HCT116 (cell line): ENCODE results near the gene NKAP. TPM values are rescaled to one million over a fixed set of nuclear protein-coding genes. Genes with fewer than 3 reads are reported as not detected.

Experiments used
- ATAC-seq: fragments of 200-7000 bp; cut with Tn5 transposase; 2 replicates; pipeline ENCODE4 v1.9.1; 2020; ENCODE audit warnings: mild to moderate bottlenecking, moderate library complexity
- BruUV-seq: library from RNA; stranded (reverse); fragments of 400-500 nt; replicated peaks from 2 replicates; lab custom pipeline; 2021; lab: Mats Ljungman, UMichigan
- CTCF ChIA-PET: fragments of 300-600 bp; sonication (Branson Sonifier 250); formaldehyde crosslinking; loops from one replicate; lab custom pipeline; 2021; ENCODE audit warnings: antibody characterized with exemption; lab: Charles Lee
- POLR2A ChIA-PET: fragments of 300-600, 350-600 bp; sonication (Branson Sonifier 250); formaldehyde crosslinking; loops from one replicate; lab custom pipeline; 2021; ENCODE audit warnings: antibody characterized with exemption; lab: Charles Lee
- RAD21 ChIA-PET, 2 experiments: fragments of 300-600 bp; sonication (Branson Sonifier 250); formaldehyde crosslinking; loops; one replicate each; lab custom pipeline; 2023; ENCODE audit warnings: low total read pairs in 2 of 2; ENCODE audit not compliant: uncharacterized antibody in 2 of 2, unreplicated experiment in 2 of 2, low non-redundant PET in 1 of 2; lab: Charles Lee
- DNase-seq: peaks from one replicate; pipeline ENCODE4 v3.0.0-alpha.2; 2010; ENCODE audit warnings: low read depth, low spot score
- H2AFZ ChIP-seq: fragments of 200-600 bp; shearing (Covaris generic), sonication (generic); 2 replicates; pipeline ENCODE4 v1.6.1; 2017; ENCODE audit warnings: low read depth, mixed run types, mixed read lengths, antibody characterized with exemption, low read length; ENCODE audit not compliant: poor library complexity, severe bottlenecking
- H3K27ac ChIP-seq: 2 replicates; pipeline ENCODE4 v1.5.1; 2012; ENCODE audit warnings: low read depth, low read length
- H3K27me3 ChIP-seq: fragments of 200-600 bp; sonication (generic); 2 replicates; pipeline ENCODE4 v1.6.1; 2016; ENCODE audit warnings: mixed run types, low read length, mixed read lengths; ENCODE audit not compliant: insufficient read depth
- H3K36me3 ChIP-seq, 2 experiments: fragments of 200-500 bp in 1 of 2; fragments of 200-600 bp in 1 of 2; sonication (Bioruptor generic) in 1 of 2; sonication (generic) in 1 of 2; 2 replicates each; pipeline versions ENCODE4 v1.5.1 to v1.6.1; 2014 to 2016; ENCODE audit warnings: low read length in 2 of 2, inconsistent platforms in 1 of 2, mixed read lengths in 1 of 2, mixed run types in 1 of 2; ENCODE audit not compliant: insufficient read depth in 2 of 2, control insufficient read depth in 1 of 2
- H3K4me1 ChIP-seq, 2 experiments: fragments of 200-600 bp in 1 of 2; sonication (generic) in 1 of 2; 2 replicates each; pipeline versions ENCODE4 v1.5.1 to v1.6.1; 2012 to 2017; ENCODE audit warnings: low read length in 2 of 2, inconsistent platforms in 1 of 2, mild to moderate bottlenecking in 1 of 2, mixed read lengths in 1 of 2, mixed run types in 1 of 2, moderate library complexity in 1 of 2; ENCODE audit not compliant: insufficient read depth in 2 of 2, control insufficient read depth in 1 of 2
- H3K4me2 ChIP-seq: fragments of 200-600 bp; sonication (generic); 2 replicates; pipeline ENCODE4 v1.6.1; 2017; ENCODE audit warnings: mixed run types, low read length, mixed read lengths
- H3K4me3 ChIP-seq, 2 experiments: fragments of 200-600 bp in 1 of 2; sonication (generic) in 1 of 2; replicated peaks in 1 of 2; 2 replicates each; pipeline ENCODE4 v1.5.1; 2011 to 2016; ENCODE audit warnings: low read length in 2 of 2, control low read depth in 1 of 2, low read depth in 1 of 2, mild to moderate bottlenecking in 1 of 2, mixed read lengths in 1 of 2, mixed run types in 1 of 2
- H3K79me2 ChIP-seq: fragments of 200-600 bp; sonication (generic); 2 replicates; pipeline ENCODE4 v1.6.1; 2017; ENCODE audit warnings: mild to moderate bottlenecking, mixed run types, low read length, moderate library complexity, mixed read lengths; ENCODE audit not compliant: insufficient read depth
- H3K9ac ChIP-seq: fragments of 200-600 bp; sonication (generic); 2 replicates; pipeline ENCODE4 v1.6.1; 2016; ENCODE audit warnings: low read length, mixed read lengths
- H3K9me2 ChIP-seq: fragments of 200-600 bp; sonication (generic), shearing (Covaris generic); 2 replicates; pipeline ENCODE4 v1.6.1; 2017; ENCODE audit warnings: mixed run types, mild to moderate bottlenecking, moderate library complexity; ENCODE audit not compliant: insufficient read depth
- H3K9me3 ChIP-seq, 2 experiments: fragments of 200-500 bp in 1 of 2; fragments of 200-600 bp in 1 of 2; sonication (Bioruptor generic) in 1 of 2; sonication (generic) in 1 of 2; 2 replicates each; pipeline ENCODE4 v1.6.1; 2014 to 2017; ENCODE audit warnings: low read length in 2 of 2, mixed read lengths in 2 of 2, inconsistent platforms in 1 of 2, low read depth in 1 of 2, mild to moderate bottlenecking in 1 of 2, mixed run types in 1 of 2, moderate library complexity in 1 of 2; ENCODE audit not compliant: control insufficient read depth in 1 of 2, insufficient read depth in 1 of 2
- H4K20me1 ChIP-seq: fragments of 200-600 bp; sonication (generic), shearing (Covaris generic); 2 replicates; pipeline ENCODE4 v1.6.1; 2017; ENCODE audit warnings: mixed run types, mild to moderate bottlenecking, moderate library complexity; ENCODE audit not compliant: insufficient read depth
- ATF3 ChIP-seq: IDR thresholded peaks from 2 replicates; pipeline ENCODE4 v1.6.1; 2012
- CBX3 ChIP-seq: IDR thresholded peaks from 2 replicates; pipeline ENCODE4 v1.6.1; 2012; ENCODE audit warnings: low read depth
- CEBPB ChIP-seq: IDR thresholded peaks from 2 replicates; pipeline ENCODE4 v1.6.1; 2012; ENCODE audit warnings: low read depth
- EGR1 ChIP-seq: IDR thresholded peaks from 2 replicates; pipeline ENCODE4 v1.6.1; 2012; ENCODE audit warnings: low read depth
- EZH2 ChIP-seq: fragments of 200-600 bp; sonication (generic); IDR thresholded peaks from 2 replicates; pipeline ENCODE4 v1.6.1; 2017; ENCODE audit warnings: antibody characterized with exemption, mixed run types
- FOSL1 ChIP-seq: IDR thresholded peaks from 2 replicates; pipeline ENCODE4 v1.6.1; 2012; ENCODE audit warnings: low read depth
- JUND ChIP-seq: IDR thresholded peaks from 2 replicates; pipeline ENCODE4 v1.6.1; 2012
- MAX ChIP-seq: IDR thresholded peaks from 2 replicates; pipeline ENCODE4 v1.6.1; 2012
- POLR2A ChIP-seq: IDR thresholded peaks from 2 replicates; pipeline ENCODE4 v1.7.0; 2011; ENCODE audit warnings: borderline replicate concordance; ENCODE audit not compliant: insufficient read depth, insufficient read length; ENCODE audit errors: extremely low read depth
- RAD21 ChIP-seq: IDR thresholded peaks from 2 replicates; pipeline ENCODE4 v1.6.1; 2012; ENCODE audit warnings: low read depth, mild to moderate bottlenecking
- REST ChIP-seq: IDR thresholded peaks from 2 replicates; pipeline ENCODE4 v1.6.1; 2012; ENCODE audit warnings: low read depth
- SRF ChIP-seq: IDR thresholded peaks from 2 replicates; pipeline ENCODE4 v1.6.1; 2012; ENCODE audit warnings: low read depth
- TCF7L2 ChIP-seq: IDR thresholded peaks from 2 replicates; pipeline ENCODE4 v1.7.0; 2011; ENCODE audit warnings: borderline replicate concordance, inconsistent platforms; ENCODE audit not compliant: insufficient read depth, insufficient read length; ENCODE audit errors: extremely low read depth
- ZBTB33 ChIP-seq: IDR thresholded peaks from 2 replicates; pipeline ENCODE4 v1.6.1; 2011; ENCODE audit warnings: mild to moderate bottlenecking, low read length, moderate library complexity; ENCODE audit not compliant: insufficient replicate concordance; ENCODE audit errors: extremely low read depth
- ZFX ChIP-seq: fragments of 450-650 bp; IDR thresholded peaks from 2 replicates; pipeline ENCODE4 v1.6.1; 2017
- intact Hi-C: fragments of 100-400 bp; cut with micrococcal nuclease; formaldehyde crosslinking; loops from 2 replicates; pipeline ENCODE4 v1.10.0; 2022
- total RNA-seq: library from RNA; stranded (reverse); gene quantifications from one replicate; pipeline ENCODE4 v1.2.1, GENCODE V29; 2021; ENCODE audit not compliant: unreplicated experiment

The NKAP gene
- total RNA-seq, 1 experiment from 2014 or later: 9.3 TPM

GRCh38 chrX:119942173-119942819 is 1.3 kb downstream of the NKAP start:
- peak overlapping the region; percentile 82 for H3K4me2 ChIP-seq
- H3K4me1 ChIP-seq: peaks cover 3 to 10% of the 10 kb centered on the region in 2 experiments; a peak in 1 of 4 replicates
- CTCF ChIA-PET: no interaction called here
- no peaks in the 10 kb centered on the region for H3K27me3 ChIP-seq
- RAD21 ChIA-PET: no interaction called here
- DNase-seq (no peak), ATAC-seq (no peak)
- POLR2A ChIA-PET: interaction anchor here (1.3 kb wide), 1 partner anchor 89 kb away, joined by 3 read pairs; the partner anchor contains the start of gene UPF3B
- no peaks in the 10 kb centered on the region for H3K9me2 ChIP-seq
- H3K36me3 ChIP-seq: no peaks in the 10 kb centered on the region
- no peak overlapping the region for H2AFZ ChIP-seq
- intact Hi-C loops: no loop called here
- no peaks in the 10 kb centered on the region for H3K9me3 ChIP-seq
- peak overlapping the region; percentile 73 to 84 for H3K4me3 ChIP-seq
- peak overlapping the region; percentile 88 for H3K27ac ChIP-seq
- no TSS peak for BruUV-seq
- peak overlapping the region; percentile 73 for H3K9ac ChIP-seq
- no peak for TF ChIP-seq POLR2A
- no peak for TF ChIP-seq ATF3
- no peak for TF ChIP-seq ZFX
- no peak for TF ChIP-seq EZH2
- TF ChIP-seq EGR1: no peak
- TF ChIP-seq TCF7L2: no peak
- TF ChIP-seq RAD21: no peak
- TF ChIP-seq MAX: no peak; the same call in 1 of the 2 replicates
- no peaks in the 10 kb centered on the region for H4K20me1 ChIP-seq
- H3K79me2 ChIP-seq: peaks cover 17% of the 10 kb centered on the region

GRCh38 chrX:119941336-119941735 is 2.2 kb downstream of the NKAP start:
- Histone ChIP-seq H3K79me2 (peaks cover 17% of the 10 kb centered on the region), H2AFZ (no peak overlapping the region), H3K27me3 (no peaks in the 10 kb centered on the region), H3K9me3 (no peaks in the 10 kb centered on the region), H3K27ac (no peak overlapping the region), H3K4me3 (peak overlapping the region in 1 of 2 experiments; percentile 84; a peak in 2 of 4 replicates), H3K36me3 (no peaks in the 10 kb centered on the region), H4K20me1 (no peaks in the 10 kb centered on the region), H3K9ac (no peak overlapping the region), H3K4me1 (peaks cover 3 to 10% of the 10 kb centered on the region in 2 experiments; a peak in 1 of 4 replicates), H3K9me2 (no peaks in the 10 kb centered on the region), H3K4me2 (peak overlapping the region; percentile 82)
- ChIA-PET RAD21 (no interaction called here), CTCF (no interaction called here), POLR2A (no interaction called here)
- ATAC-seq (no peak), DNase-seq (no peak)
- intact Hi-C loops: no loop called here
- BruUV-seq: no TSS peak
- no peak for TF ChIP-seq SRF
- no peak for TF ChIP-seq FOSL1
- no peak for TF ChIP-seq JUND
- no peak for TF ChIP-seq TCF7L2
- no peak for TF ChIP-seq ZBTB33
- TF ChIP-seq MAX: no peak
- no peak for TF ChIP-seq CEBPB
- no peak for TF ChIP-seq CBX3
- no peak for TF ChIP-seq REST
